Kidney glomerular epithelial cell (primary cell): ENCODE data around the gene MOK.

ENCODE experiments used
- DNase-seq: peaks from one replicate; lab custom pipeline; 2025; lab: John Stamatoyannopoulos, UW

The MOK gene

DNA sequence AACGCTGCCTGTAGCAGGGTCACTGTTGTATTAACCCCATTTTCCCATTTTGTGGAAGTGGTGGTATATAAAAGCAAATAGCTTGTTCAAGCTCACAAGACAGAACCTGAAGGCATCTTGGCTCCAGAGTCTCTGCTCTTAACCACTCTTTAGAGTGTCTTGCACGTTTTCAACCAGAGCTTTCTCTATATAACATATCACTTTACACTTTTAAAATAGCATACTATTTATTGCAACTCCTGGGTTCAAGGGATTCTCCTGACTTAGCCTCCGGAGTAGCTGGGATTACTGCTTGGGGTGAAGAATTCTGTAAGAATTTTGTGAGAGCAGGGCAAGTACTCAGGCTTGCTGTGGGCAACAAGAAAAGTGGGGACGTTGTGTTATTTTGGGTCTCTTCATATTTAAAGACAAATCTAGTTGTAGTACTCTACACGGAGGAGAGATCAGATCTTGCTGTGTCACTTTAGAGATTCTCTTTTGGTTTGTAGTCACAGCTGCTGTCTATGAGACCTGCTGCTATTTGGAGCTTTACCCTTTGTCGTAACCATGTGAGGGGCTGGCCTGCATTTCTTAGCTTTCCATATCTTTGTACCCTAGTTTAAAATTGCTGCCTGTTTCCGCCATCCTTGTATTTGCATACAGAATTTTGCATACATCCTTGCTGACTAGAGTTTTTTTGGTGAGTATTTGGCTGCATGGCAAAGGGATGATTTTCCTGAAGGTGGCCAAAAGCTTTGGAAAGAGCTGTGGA lies 124.5 kb downstream of the MOK start:
- DNase-seq: no peak
